ENCODE data around the gene EFCAB8.
"Not testable (repeated sequence)": the region's sequence is repeated elsewhere in the genome, so short reads cannot be mapped to it uniquely, and the experiment has no call there.

Gene EFCAB8

DNA sequence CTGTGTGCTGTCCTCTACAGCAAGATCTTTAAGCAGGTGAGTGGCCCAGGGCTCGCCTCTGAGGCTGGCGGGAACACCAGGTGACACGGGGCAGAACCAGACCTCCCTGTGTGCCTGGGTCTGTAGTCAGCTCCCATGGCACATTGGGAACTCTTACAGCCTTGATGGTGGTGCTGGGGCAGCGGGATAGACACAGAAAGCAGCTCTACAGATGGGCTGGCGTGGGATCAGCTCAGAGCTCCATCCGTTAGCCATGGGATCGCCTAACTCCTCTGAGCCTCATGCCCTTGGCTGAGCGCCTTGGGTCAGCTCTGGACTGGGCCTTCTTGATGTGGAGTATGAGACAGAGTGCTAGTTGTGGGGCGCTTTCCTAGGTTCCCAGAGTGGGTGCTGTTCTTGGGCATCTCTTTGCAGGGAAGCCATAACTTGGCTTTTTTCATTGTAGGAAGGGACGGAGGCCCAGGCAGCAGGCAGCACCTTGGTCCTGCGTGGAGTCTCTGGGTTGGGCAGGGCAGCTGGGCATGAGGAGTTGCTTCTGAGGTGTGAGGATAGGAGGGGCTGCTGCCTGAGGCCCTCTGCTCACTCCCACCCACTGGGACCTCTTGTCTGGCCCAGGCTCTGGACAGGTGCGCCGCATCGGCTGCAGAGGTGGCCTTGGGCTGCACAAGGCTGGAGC, 51.3 kb downstream of the EFCAB8 start:
- DNase-seq (ENCODE audit: low spot score): no peak

DNA sequence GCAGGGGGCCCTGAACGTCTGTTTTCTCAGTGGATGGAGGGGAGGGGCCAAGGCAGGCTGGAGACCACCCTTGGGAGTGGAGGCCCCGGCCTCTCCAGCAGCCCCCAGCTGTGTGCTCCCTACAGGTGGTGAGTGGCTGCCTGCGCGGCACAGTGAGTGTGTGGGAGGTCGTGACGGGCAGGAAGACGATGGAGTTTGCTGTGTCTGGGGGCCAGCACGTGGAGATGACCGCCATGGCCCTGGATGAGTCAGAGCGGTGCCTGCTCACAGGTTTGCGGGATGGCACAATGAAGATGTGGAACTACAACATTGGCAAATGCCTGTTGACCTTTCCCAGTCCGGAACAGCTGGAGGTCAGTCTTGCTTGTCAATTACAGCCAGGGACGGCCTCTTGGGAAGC, 52.6 kb downstream of the EFCAB8 start:
- DNase-seq (ENCODE audit: low spot score): no peak

GRCh38 chr20:32912688-32913087, 54.0 kb downstream of the EFCAB8 start:
- no peak for DNase-seq (ENCODE audit: low spot score)

GRCh38 chr20:32914031-32914430, 55.3 kb downstream of the EFCAB8 start:
- no peak for DNase-seq (ENCODE audit: low spot score)

DNA sequence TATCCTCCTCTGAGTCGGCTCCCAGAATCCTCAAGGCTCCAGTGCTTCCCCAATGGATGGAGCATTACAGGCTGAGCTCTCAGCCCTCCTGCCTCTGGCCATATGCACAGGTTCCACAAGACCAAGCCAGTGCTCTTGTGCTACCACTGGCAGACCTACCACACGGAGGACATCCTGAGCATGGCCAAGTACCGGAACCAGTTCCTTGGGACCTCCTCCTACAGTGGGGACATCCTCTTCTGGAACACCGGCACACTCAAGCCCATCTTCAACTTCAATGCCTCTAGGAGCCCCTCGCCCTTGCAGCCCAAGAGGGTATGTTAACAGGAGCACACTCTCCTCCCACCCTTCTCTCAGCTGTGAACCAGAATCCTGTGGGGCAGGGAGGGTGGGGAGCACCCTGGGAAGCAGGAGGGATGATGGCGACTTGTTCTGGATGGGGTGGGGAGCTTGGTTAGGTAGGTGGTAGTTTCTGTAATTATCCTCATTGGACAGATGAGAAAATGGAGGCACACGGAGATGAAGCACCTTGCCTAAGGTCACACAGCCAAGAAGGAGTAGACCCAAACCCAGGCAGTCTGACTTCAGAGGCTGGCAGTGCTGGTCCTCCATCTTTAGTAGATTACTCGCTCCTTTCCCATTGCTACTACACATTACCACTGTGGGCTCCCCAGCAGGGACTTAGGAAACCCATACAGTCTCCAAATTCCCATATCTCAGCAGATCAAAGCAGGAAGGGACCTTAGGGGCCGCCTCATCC, 58.6 kb downstream of the EFCAB8 start:
- no peak for DNase-seq (ENCODE audit: low spot score)

DNA sequence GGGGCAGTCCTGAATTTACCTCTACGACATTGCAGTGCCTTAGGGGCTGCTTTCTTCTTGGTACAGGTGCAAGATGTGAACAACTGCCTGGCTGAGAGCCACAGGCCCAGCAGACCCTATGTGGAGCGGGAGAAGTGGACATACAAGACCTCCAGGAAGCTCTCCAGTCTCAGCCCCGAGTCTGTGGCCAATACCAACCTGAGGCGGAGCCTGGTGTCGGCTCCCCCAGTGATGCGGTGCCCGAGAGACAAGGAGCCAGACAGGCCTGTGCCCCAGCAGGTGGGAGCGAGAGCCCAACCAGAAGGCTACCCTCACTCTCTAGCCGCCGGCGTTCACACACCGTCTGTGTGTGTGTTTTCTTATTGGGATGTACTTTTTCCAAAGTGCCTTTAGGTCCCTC, 59.6 kb downstream of the EFCAB8 start:
- no peak for DNase-seq (ENCODE audit: low spot score)

DNA sequence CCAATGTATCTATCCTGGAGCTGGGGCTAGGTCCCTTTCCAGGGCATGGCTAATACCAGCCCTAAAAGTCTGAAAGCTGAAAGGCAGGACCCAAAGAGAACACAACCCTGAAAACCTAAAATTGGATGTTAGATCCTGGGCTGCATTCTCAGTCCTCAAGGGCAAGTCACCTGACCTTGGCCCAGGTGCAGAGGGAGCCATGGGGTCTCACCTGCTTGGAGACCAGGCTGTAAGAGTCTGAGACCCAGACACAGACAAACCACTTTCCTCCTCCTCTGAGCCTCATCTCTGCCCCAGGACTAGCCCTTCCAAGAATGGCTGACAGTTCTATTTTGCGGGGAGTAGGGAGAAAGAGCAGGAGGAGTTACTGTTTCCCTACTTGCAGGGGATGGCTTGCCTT, 60.0 kb downstream of the EFCAB8 start:
- DNase-seq (ENCODE audit: low spot score): no peak

DNA sequence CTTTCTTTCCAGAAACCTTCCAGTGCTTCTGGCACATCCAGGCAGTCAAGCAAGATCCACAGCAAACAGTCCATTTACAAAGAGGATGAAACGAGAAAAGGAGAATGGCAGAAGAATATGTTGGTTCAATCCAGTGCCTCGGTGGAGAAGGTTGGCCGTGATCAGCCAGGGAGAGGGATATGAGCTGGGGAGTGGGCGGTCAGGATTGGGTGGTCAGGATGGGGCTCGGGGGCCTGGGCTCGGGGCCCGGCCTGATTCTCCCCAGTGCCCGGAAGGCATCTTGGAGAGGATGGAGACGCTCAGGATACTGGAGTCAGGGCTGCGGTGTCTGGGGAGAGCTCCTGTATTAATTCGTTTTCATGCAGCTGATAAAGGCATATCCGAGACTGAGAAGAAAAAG, 61.3 kb downstream of the EFCAB8 start:
- no peak for DNase-seq (ENCODE audit: low spot score)

GRCh38 chr20:32920530-32921298, 62.0 kb downstream of the EFCAB8 start:
- DNase-seq (ENCODE audit: low spot score): no peak

DNA sequence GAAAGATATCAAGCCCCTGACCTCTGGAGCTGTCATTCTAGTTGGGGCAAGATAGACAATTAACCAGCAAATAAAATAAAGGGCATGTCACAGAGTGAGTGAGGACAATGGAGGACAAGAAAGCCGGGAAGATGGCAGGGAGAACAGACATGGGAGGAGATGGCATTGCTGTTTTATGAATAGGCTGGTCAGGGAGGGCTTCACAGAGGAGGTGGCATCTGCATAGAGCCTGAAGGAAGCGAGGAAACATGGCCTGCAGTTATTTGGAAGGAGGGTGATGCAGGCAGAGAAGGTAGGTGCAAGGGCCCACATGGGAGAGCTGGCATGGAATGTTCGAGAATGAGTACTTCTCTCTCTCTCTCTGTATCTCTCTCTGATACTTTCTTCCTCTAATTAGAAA, 63.7 kb downstream of the EFCAB8 start:
- DNase-seq (ENCODE audit: low spot score): no peak

- no peak for DNase-seq (ENCODE audit: low spot score)
Measured at GRCh38 chr20:32924781-32925180, 66.1 kb downstream of the EFCAB8 start.

- DNase-seq (ENCODE audit: low spot score): no peak
Measured at GRCh38 chr20:32925481-32926196, 66.9 kb downstream of the EFCAB8 start.

- no peak for DNase-seq (ENCODE audit: low spot score)
Measured at GRCh38 chr20:32929162-32929561, 70.4 kb downstream of the EFCAB8 start.

DNA sequence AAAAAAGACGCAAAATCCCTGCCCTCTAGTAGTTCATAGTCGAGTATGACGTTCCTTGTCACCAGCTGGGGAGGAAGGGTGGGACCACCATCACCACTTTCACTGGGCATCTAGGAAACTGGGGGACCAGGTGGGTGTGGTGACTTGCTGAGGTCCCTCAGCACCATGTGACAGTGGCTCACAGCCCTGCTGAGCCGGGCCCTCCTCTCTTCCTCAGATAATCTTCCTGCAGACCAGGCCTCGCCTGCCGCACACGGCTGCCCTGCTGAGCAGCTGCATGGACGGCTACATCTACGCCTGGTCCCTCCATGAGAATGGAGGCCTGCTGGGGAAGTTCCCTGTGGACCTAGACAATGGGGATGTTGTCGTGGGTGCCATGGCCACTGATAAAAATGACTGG, 71.5 kb downstream of the EFCAB8 start:
- no peak for DNase-seq (ENCODE audit: low spot score)

DNA sequence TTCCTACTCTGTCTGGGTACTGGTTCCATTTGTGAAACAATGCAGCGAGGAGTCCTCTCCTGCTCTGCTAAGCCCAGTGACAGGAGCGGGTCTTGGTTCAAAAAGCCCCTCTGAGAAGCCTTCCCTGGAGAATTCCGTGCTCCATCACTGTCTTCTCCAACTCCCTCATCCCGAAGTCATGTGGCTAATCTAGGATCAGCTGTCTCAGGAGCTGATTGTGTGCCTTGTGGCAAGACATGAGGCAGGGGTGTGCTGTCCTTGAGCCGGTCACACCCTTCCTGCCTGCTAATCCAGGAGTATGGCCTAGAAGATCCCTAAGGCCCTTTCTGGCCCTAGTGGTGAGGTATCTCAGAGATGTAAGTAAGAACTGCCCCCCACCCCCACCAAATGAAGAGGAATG, 72.0 kb downstream of the EFCAB8 start:
- DNase-seq (ENCODE audit: low spot score): no peak

DNA sequence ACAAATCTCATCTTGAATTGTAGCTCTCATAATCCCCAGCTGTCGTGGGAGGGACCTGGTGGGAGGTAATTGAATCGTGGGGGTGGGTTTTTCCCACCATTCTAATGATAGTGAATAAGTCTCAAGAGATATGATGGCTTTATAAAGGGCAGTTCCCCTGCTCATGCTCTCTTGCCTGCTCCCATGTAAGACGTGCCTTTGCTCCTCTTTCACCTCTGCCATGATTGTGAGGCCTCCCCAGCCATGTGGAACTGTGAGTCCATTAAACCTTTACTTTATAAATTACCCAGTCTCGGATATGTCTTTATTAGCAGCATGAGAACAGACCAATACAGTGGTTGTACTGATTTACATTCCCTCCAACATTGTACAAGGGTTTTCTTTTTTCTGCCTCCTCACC, 75.9 kb downstream of the EFCAB8 start:
- no peak for DNase-seq (ENCODE audit: low spot score)

DNA sequence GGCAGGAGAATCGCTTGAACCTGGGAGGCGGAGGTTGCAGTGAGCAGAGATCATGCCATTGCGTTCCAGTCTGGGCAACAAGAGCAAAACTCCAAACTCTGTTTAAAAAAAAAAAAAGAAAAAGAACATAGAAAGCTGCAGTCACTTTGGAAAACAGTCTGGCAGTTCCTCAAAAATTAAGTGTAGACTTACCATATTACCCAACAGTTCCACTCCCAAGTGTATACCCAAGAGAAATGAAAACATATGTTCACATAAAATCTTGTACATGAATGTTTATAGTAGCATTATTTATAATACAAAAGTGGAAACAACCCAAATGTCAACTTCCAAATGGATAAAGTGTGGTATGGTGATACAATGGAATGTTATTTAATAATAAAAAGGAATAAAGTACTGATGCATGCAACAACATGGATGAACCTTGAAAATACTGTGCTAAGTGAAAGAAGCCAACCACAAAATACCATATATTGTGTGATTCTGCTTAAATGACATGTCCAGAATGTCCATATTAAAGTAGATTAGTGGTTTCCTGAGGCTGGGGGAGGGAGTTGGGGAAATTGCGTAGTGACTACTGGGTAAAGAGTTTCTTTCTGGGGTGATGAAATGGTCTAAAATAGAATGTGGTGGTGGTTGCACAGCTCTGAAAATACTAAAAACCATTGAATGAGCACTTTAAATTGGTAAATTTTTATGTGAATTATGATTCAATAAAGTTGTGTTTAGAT, 82.6 kb downstream of the EFCAB8 start:
- no peak for DNase-seq (ENCODE audit: low spot score)

GRCh38 chr20:32943490-32944052, 84.8 kb downstream of the EFCAB8 start:
- no peak for DNase-seq (ENCODE audit: low spot score)

DNA sequence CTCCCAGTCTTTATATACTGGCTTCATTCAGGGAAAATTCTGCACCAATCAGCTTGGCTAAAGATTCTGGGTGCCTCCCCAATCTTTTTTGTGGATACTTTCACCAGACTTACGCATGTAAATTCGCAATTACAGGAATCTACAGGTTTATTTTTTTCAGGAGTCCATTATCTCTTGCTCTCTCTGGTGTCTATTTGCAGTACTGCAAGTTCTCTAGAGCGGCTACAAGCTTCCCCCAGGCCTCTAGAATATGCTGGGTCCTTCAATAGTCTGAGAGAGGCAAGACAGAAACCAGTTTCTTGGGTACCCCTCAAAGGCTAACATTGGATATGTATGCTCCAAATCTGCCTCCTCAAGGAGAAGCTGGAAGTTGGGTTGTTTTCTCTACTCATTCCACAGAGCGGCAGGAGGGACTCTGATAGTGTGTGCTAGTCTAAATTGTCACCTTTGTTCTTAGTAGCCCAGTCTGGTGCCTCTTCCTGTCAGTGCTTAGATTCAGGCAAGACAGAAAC, 87.0 kb downstream of the EFCAB8 start:
- DNase-seq (ENCODE audit: low spot score): no peak

DNA sequence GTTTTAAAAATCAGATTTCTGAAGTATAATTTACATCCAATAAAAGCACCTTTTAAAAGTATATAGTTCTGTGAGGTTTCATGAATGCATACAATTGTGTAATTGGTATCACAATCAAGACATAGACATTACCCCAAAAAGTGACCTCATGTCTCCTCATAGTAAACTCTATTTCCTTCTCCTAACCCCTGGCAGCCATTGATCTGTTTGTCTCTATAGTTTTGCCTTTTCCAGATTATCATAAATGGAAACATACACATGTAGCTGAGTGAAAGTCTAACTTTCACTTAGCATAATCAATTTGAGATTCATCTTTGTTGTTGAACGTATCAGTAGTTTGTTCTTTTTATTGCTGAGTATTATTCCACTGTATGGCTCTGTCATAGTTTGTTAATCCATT, 87.9 kb downstream of the EFCAB8 start:
- DNase-seq (ENCODE audit: low spot score): no peak

GRCh38 chr20:32950539-32950938, 91.8 kb downstream of the EFCAB8 start:
- not testable (repeated sequence) for DNase-seq (ENCODE audit: low spot score)

Measured in ecto neural progenitor cell (in vitro differentiated cells).